Panc1 (cell line): ENCODE results near the gene NPIPA7.
"Not testable (repeated sequence)": the region's sequence is repeated elsewhere in the genome, so short reads cannot be mapped to it uniquely, and the experiment has no call there.

Experiments used
- POLR2AphosphoS5 ChIP-seq: IDR thresholded peaks from 2 replicates; pipeline ENCODE4 v1.6.1; 2012; ENCODE audit warnings: mild to moderate bottlenecking, low read depth, low read length, moderate library complexity
- SIN3A ChIP-seq: IDR thresholded peaks from 2 replicates; pipeline ENCODE4 v1.6.1; 2012; ENCODE audit warnings: low read depth, mild to moderate bottlenecking, low read length, moderate library complexity, borderline replicate concordance; ENCODE audit not compliant: insufficient read depth
- TCF7L2 ChIP-seq: IDR thresholded peaks from 2 replicates; pipeline ENCODE4 v1.6.1; 2011; ENCODE audit warnings: mild to moderate bottlenecking, low read depth, low read length, inconsistent platforms
- TF ChIP-seq, protein P1 (sequence below): fragments of 450-650 bp; IDR thresholded peaks from 2 replicates; pipeline ENCODE4 v1.5.1; 2017; ENCODE audit warnings: mild to moderate bottlenecking
- TF ChIP-seq, protein P2 (sequence below), 2 experiments: IDR thresholded peaks; 2 replicates each; pipeline ENCODE4 v1.6.1; 2011 to 2012; ENCODE audit warnings: low read depth in 2 of 2, control low read depth in 1 of 2, low read length in 1 of 2, mild to moderate bottlenecking in 1 of 2, moderate library complexity in 1 of 2; ENCODE audit not compliant: insufficient read depth in 1 of 2

GRCh38 chr16:16369081-16369856, 9.7 kb upstream of the NPIPA7 start:
- TF ChIP-seq, protein P1, sequence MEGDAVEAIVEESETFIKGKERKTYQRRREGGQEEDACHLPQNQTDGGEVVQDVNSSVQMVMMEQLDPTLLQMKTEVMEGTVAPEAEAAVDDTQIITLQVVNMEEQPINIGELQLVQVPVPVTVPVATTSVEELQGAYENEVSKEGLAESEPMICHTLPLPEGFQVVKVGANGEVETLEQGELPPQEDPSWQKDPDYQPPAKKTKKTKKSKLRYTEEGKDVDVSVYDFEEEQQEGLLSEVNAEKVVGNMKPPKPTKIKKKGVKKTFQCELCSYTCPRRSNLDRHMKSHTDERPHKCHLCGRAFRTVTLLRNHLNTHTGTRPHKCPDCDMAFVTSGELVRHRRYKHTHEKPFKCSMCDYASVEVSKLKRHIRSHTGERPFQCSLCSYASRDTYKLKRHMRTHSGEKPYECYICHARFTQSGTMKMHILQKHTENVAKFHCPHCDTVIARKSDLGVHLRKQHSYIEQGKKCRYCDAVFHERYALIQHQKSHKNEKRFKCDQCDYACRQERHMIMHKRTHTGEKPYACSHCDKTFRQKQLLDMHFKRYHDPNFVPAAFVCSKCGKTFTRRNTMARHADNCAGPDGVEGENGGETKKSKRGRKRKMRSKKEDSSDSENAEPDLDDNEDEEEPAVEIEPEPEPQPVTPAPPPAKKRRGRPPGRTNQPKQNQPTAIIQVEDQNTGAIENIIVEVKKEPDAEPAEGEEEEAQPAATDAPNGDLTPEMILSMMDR: not testable (repeated sequence)
- not testable (repeated sequence) for TF ChIP-seq SIN3A, POLR2AphosphoS5, TCF7L2
- TF ChIP-seq, protein P2, sequence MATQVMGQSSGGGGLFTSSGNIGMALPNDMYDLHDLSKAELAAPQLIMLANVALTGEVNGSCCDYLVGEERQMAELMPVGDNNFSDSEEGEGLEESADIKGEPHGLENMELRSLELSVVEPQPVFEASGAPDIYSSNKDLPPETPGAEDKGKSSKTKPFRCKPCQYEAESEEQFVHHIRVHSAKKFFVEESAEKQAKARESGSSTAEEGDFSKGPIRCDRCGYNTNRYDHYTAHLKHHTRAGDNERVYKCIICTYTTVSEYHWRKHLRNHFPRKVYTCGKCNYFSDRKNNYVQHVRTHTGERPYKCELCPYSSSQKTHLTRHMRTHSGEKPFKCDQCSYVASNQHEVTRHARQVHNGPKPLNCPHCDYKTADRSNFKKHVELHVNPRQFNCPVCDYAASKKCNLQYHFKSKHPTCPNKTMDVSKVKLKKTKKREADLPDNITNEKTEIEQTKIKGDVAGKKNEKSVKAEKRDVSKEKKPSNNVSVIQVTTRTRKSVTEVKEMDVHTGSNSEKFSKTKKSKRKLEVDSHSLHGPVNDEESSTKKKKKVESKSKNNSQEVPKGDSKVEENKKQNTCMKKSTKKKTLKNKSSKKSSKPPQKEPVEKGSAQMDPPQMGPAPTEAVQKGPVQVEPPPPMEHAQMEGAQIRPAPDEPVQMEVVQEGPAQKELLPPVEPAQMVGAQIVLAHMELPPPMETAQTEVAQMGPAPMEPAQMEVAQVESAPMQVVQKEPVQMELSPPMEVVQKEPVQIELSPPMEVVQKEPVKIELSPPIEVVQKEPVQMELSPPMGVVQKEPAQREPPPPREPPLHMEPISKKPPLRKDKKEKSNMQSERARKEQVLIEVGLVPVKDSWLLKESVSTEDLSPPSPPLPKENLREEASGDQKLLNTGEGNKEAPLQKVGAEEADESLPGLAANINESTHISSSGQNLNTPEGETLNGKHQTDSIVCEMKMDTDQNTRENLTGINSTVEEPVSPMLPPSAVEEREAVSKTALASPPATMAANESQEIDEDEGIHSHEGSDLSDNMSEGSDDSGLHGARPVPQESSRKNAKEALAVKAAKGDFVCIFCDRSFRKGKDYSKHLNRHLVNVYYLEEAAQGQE (IDR thresholded peaks at IDR 0.05; ENCODE audit: insufficient read depth in 1 of 2, low read depth in 2 of 2, low read length in 1 of 2): not testable (repeated sequence)
